Keratinocyte (primary cell): ENCODE data around the gene POMC. TPM values are rescaled to one million over a fixed set of nuclear protein-coding genes. Genes with fewer than 3 reads are reported as not detected.
"Not testable (repeated sequence)": the region's sequence is repeated elsewhere in the genome, so short reads cannot be mapped to it uniquely, and the experiment has no call there.

Experiments used
- DNase-seq: peaks from one replicate; pipeline ENCODE4 v3.0.0-alpha.2; 2011; ENCODE audit warnings: low read depth, missing footprints, low spot score
- FAIRE-seq: peaks from 2 replicates; lab custom pipeline; 2011; peaks lifted over from hg19 to GRCh38; lab: Jason Lieb, UNC
- H2AFZ ChIP-seq: 2 replicates; pipeline ENCODE4 v1.6.0; 2012; ENCODE audit warnings: low read length, control low read depth, inconsistent platforms; ENCODE audit not compliant: control insufficient read depth
- H3K27ac ChIP-seq: 2 replicates; pipeline ENCODE4 v1.5.1; 2011; ENCODE audit warnings: low read length; ENCODE audit not compliant: control insufficient read depth, insufficient read depth
- H3K27me3 ChIP-seq: 3 replicates; pipeline ENCODE4 v1.6.0; 2011; ENCODE audit warnings: low read length; ENCODE audit not compliant: control insufficient read depth, insufficient read depth; ENCODE audit errors: extremely low read depth
- H3K36me3 ChIP-seq, 2 experiments: 2 replicates in 1 of 2; 3 replicates in 1 of 2; pipeline ENCODE4 v1.5.1; 2011; ENCODE audit warnings: low read length in 2 of 2, mild to moderate bottlenecking in 1 of 2; ENCODE audit not compliant: control insufficient read depth in 2 of 2, insufficient read depth in 2 of 2; ENCODE audit errors: extremely low read depth in 1 of 2
- H3K4me1 ChIP-seq: 3 replicates; pipeline ENCODE4 v1.5.1; 2011; ENCODE audit warnings: low read length; ENCODE audit not compliant: control insufficient read depth, insufficient read depth; ENCODE audit errors: extremely low read depth
- H3K4me2 ChIP-seq: 3 replicates; pipeline ENCODE4 v1.6.0; 2011; ENCODE audit warnings: low read depth, low read length; ENCODE audit not compliant: control insufficient read depth, insufficient read depth; ENCODE audit errors: extremely low read depth
- H3K4me3 ChIP-seq, 3 experiments: fragments of 200-600 bp in 1 of 3; sonication (generic) in 1 of 3; 2 replicates in 2 of 3; 3 replicates in 1 of 3; pipeline ENCODE4 v1.5.1; 2011 to 2016; ENCODE audit warnings: low read length in 3 of 3, mild to moderate bottlenecking in 3 of 3, control low read depth in 2 of 3, inconsistent platforms in 1 of 3, low read depth in 1 of 3, mixed read lengths in 1 of 3, mixed run types in 1 of 3, moderate library complexity in 1 of 3; ENCODE audit not compliant: control insufficient read depth in 2 of 3, insufficient read depth in 2 of 3; ENCODE audit errors: extremely low read depth in 1 of 3
- H3K79me2 ChIP-seq: 2 replicates; pipeline ENCODE4 v1.6.0; 2012; ENCODE audit warnings: low read length; ENCODE audit not compliant: control insufficient read depth, insufficient read depth
- H3K9ac ChIP-seq: 3 replicates; pipeline ENCODE4 v1.6.0; 2011; ENCODE audit warnings: low read length; ENCODE audit not compliant: control insufficient read depth, insufficient read depth; ENCODE audit errors: extremely low read depth
- H3K9me1 ChIP-seq: 3 replicates; pipeline ENCODE4 v1.6.0; 2011; ENCODE audit warnings: low read length; ENCODE audit not compliant: control insufficient read depth, insufficient read depth; ENCODE audit errors: extremely low read depth
- H3K9me3 ChIP-seq: 2 replicates; pipeline ENCODE4 v1.5.1; 2012; ENCODE audit warnings: low read depth, low read length; ENCODE audit not compliant: control insufficient read depth
- H4K20me1 ChIP-seq: 3 replicates; pipeline ENCODE4 v1.6.0; 2011; ENCODE audit warnings: low read length; ENCODE audit not compliant: control insufficient read depth, insufficient read depth; ENCODE audit errors: extremely low read depth
- CTCF ChIP-seq, 3 experiments: IDR thresholded peaks in 1 of 3; conservative IDR thresholded peaks in 1 of 3; optimal IDR thresholded peaks in 1 of 3; 2 replicates in 2 of 3; 3 replicates in 1 of 3; pipeline versions ENCODE3 to v1.5.1; 2011; ENCODE audit warnings: low read length in 3 of 3, mild to moderate bottlenecking in 3 of 3, moderate library complexity in 2 of 3, control low read depth in 1 of 3, inconsistent platforms in 1 of 3; ENCODE audit not compliant: insufficient read depth in 2 of 3; ENCODE audit errors: extremely low read depth in 1 of 3
- EZH2 ChIP-seq: IDR thresholded peaks from one replicate; pipeline ENCODE4 v1.6.1; 2012; ENCODE audit warnings: inconsistent platforms, mild to moderate bottlenecking, low read length, moderate library complexity
- dilution Hi-C: fragments of 300-500 bp; cut with MboI; formaldehyde crosslinking; loops from one replicate; pipeline ENCODE4 v1.7.0; 2020; ENCODE audit warnings: low sequenced_read_pairs; ENCODE audit not compliant: extremely low pct_ligation_motif_present
- polyA plus RNA-seq, 5 experiments: library from polyadenylated mRNA; depleted of rRNA in 3 of 5; stranded (reverse) in 3 of 5; stranded (forward) in 1 of 5; unstranded in 1 of 5; fragments of >200 nt; gene quantifications; 1 replicate in 1 of 5; 2 replicates in 3 of 5; 3 replicates in 1 of 5; pipeline versions ENCODE4 v1.2.1 to v1.2.3, GENCODE V29; 2011 to 2012; ENCODE audit warnings: missing spikeins in 2 of 5, low read depth in 1 of 5, low replicate concordance in 1 of 5

Gene POMC
- polyA plus RNA-seq, 1 donor (not counting 4 experiments of a cell fraction or from before 2014, with no cell fraction given) = not detected

DNA sequence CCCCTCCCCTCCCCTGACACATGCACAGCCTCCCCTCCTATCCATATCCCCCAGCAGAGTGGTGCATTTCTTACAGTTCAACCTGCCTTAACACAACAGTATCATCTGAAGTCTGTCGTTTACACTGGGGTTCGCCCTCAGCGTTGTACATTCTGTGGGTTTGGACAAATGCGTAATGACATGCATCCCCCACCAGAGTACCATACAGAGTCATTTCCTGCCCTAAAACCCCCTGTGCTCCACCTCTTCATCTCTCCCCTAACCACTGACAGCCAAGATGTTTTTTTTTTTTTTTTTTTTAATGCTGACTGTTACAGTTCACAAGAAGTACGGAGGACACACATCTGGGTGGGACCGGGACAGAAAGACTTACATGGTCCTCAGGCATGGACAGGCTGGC is 22.6 kb downstream of the POMC start:
- H3K4me3 ChIP-seq = no peak overlapping the region
- H3K27me3 ChIP-seq = no peaks in the 10 kb centered on the region
- H3K36me3 ChIP-seq = no peaks in the 10 kb centered on the region
- no peak overlapping the region for H3K9ac ChIP-seq
- H3K27ac ChIP-seq = no peak overlapping the region
- no peaks in the 10 kb centered on the region for H3K9me3 ChIP-seq
- no peaks in the 10 kb centered on the region for H3K9me1 ChIP-seq
- no peak overlapping the region for H3K4me2 ChIP-seq
- FAIRE-seq (no peak), DNase-seq (no peak)
- H3K4me1 ChIP-seq = no peaks in the 10 kb centered on the region
- no peak overlapping the region for H2AFZ ChIP-seq
- H3K79me2 ChIP-seq = no peaks in the 10 kb centered on the region
- dilution Hi-C loops = no loop called here
- no peaks in the 10 kb centered on the region for H4K20me1 ChIP-seq
- TF ChIP-seq EZH2 = no peak
- TF ChIP-seq CTCF (optimal IDR thresholded peaks at IDR 0.05 in 1 of 3, IDR thresholded peaks at IDR 0.05 in 1 of 3, conservative IDR thresholded peaks at IDR 0.05 in 1 of 3; ENCODE audit: extremely low read depth in 1 of 3, insufficient read depth in 2 of 3, low read length in 3 of 3) = no peak

DNA sequence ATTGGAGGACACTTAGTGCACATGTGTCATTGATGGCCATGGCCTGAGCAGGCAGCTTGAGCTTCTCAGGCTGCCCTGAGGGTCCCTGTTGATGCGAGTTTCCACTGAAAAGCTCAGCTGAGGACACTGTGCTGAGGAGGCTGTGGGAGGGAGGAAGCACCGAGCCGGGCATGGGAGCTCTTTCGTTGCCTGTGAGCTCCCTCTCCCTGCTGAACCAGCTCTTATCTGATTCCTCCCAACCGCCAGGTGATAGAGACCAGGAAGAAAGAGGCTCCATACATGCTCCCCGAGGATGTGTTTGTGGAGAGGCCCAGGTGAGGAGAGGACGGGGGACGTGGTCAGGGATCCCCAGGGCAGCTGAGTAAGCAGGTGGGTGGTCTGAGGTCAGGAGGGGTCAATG is 27.3 kb downstream of the POMC start:
- Histone ChIP-seq H3K79me2 (no peaks in the 10 kb centered on the region), H3K9me1 (no peaks in the 10 kb centered on the region), H3K4me1 (no peaks in the 10 kb centered on the region), H3K36me3 (no peaks in the 10 kb centered on the region), H3K9ac (no peak overlapping the region), H2AFZ (no peak overlapping the region), H3K27ac (no peak overlapping the region), H3K4me3 (no peak overlapping the region), H3K9me3 (no peaks in the 10 kb centered on the region), H3K4me2 (no peak overlapping the region), H4K20me1 (no peaks in the 10 kb centered on the region), H3K27me3 (no peaks in the 10 kb centered on the region)
- DNase-seq (no peak), FAIRE-seq (no peak)
- TF ChIP-seq CTCF (optimal IDR thresholded peaks at IDR 0.05 in 1 of 3, IDR thresholded peaks at IDR 0.05 in 1 of 3, conservative IDR thresholded peaks at IDR 0.05 in 1 of 3; ENCODE audit: extremely low read depth in 1 of 3, insufficient read depth in 2 of 3, low read length in 3 of 3) (no peak), EZH2 (no peak)
- dilution Hi-C loops = no loop called here

DNA sequence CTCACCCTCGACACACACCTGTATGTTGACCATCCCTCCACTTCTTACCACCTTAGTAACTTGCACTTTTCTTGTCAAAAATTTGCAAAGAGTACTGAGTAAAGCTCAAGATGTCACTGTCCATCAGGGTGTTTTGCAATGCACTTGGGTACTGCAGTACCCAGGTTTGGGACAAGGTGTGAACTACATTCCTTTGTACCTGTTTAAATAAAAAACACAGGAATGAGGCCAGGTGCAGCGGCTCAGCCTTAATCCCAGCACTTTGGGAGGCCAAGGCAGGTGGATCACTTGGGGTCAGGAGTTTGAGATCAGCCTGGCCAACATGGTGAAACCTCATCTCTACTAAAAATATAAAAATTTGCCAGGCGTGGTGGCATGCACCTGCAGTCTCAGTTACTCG is 27.8 kb downstream of the POMC start:
- H3K4me1 ChIP-seq, H2AFZ ChIP-seq, FAIRE-seq, H3K27ac ChIP-seq, H3K9me3 ChIP-seq, H3K27me3 ChIP-seq, H3K4me2 ChIP-seq, H3K4me3 ChIP-seq, H3K9me1 ChIP-seq, DNase-seq, dilution Hi-C loops, H3K79me2 ChIP-seq, H3K9ac ChIP-seq, H4K20me1 ChIP-seq, H3K36me3 ChIP-seq: not testable (repeated sequence)
